SKM-1 (cell line): ENCODE results near the gene HEXA.

Source experiments
- DNase-seq: peaks from one replicate; lab custom pipeline; 2025; ENCODE audit not compliant: unreplicated experiment; lab: John Stamatoyannopoulos, UW

Gene HEXA

GRCh38 chr15:72377331-72377730 lies 1.5 kb upstream of the HEXA start:
- DNase-seq = no peak

GRCh38 chr15:72375501-72375845 lies 341 bp downstream of the HEXA start:
- no peak for DNase-seq

DNA sequence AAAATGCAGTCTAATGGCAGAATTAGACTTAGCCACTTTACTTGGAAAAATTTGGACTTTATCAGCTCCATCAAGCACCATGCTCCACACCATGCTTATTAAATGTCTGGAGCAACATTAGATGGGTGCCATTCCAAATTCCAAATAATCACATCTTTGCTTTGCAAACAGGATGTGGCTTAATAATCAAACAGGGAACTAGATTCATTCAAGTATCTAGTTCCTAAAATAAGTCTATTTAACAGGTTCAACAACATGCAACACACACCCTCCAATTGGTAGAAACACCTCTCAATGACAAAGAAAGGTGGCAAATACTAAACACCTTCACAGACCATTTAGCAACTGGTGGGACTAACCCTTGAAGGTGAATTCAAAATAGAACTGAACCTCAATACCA lies 3.5 kb downstream of the HEXA start:
- no peak for DNase-seq

GRCh38 chr15:72369964-72370363 lies 5.8 kb downstream of the HEXA start:
- DNase-seq = peak; percentile 13

DNA sequence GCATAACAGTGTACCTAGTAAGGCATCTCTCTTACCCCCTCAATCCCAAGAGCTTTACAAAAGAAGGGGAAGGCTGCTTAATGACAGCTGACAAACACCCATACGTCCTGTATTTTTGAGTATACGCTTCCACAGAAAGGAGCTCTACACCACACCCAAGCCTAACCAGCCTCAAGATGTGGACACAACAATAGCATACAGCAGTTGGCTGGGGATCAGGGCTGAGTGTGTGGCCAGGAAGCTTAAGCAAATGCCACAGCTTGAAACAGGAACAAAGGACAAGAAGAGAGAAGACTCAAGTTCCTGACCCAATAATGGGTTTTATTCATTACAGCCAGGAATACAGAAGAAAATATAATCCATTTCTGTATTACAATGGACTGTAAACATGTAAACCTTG lies 6.9 kb downstream of the HEXA start:
- DNase-seq = no peak

- peak; percentile 47 for DNase-seq
These were observed 7.5 kb downstream of the HEXA start for GRCh38 chr15:72368325-72368724.

DNA sequence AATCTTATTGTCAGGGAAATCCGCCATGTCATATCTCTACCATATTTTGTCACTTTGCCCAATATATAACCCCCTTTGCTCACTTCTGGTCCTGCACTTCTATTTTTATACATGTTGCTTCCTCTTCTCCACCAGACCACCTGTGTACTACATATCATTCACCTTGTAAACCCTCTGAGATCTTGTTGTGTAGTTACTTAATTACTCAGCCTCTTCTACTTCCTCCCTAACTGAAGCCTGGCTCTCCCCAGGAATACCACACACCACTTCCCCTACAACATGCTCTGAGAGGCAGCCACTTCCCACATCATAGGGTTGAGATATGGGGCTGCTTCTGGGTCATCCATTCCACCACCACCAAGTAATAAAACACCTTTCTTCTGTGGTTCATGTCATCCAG lies 10.0 kb downstream of the HEXA start:
- peak; percentile 87 for DNase-seq

GRCh38 chr15:72361176-72361575 lies 14.6 kb downstream of the HEXA start:
- no peak for DNase-seq

DNA sequence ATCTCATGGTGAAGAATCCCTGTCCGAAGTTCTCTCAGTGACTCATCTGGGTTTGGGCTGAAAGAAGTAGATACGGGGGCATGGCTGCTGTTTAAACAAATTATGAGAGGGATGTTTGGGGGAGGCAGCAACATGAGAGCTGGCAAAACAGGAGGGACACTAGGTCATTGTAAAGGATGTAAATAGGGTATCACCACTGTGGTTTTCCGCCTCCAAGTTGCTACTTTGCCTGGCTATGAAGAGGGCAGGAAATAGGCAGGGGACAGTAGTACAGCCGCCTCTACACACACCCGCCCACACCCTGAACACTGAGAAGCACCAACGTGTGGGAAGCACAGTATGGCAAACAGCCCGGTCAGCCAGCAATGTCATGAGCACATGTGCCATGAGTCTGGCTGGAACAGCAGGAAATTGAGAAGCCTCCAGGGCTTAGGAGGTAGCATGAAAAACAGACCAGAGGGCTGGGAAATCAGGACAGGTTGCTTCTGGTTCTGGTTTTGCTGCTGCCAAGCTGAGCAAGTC lies 17.1 kb downstream of the HEXA start:
- no peak for DNase-seq

GRCh38 chr15:72358121-72358520 lies 17.7 kb downstream of the HEXA start:
- no peak for DNase-seq

DNA sequence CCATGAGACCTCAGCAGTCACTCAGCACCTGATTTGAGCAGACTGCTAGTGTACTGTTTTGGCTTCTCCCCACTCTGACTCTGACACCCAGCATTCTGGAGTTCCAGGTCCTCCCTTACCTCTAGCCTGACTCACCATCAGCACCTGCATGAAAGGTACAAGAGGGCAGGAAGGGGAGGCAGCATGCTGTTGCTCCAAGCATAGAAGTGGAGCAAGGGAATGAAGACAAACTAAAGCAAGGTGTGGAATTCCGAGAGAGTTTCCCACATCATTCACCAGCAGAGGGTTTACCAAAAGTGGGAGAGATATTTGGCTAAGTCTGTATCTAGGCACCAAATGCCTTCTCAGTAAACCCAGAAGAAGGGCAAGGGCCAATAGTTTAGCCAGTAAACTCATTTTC lies 21.3 kb downstream of the HEXA start:
- DNase-seq = no peak

GRCh38 chr15:72353266-72353665 lies 22.5 kb downstream of the HEXA start:
- DNase-seq = no peak

DNA sequence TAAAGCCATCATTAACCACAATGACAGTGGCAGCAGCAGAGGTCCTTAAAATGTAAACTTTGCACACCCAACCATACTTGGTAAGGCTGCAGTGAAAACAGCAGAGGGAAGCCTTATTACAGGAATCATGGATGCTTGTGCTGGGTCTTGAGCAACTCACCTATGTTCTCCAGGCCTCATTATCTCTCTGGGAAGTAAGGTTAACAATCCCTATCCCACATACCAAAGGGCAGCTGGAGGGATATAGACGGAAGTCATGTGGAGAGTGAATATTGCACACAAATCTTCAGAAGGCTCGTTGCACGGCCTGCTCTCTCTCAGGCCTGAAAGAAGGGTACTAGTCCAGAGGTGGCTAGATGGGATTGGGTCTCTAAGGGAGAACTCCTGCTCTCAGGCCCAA lies 30.0 kb downstream of the HEXA start:
- DNase-seq = no peak

- no peak for DNase-seq
These were observed 30.5 kb downstream of the HEXA start for GRCh38 chr15:72345280-72345679.

DNA sequence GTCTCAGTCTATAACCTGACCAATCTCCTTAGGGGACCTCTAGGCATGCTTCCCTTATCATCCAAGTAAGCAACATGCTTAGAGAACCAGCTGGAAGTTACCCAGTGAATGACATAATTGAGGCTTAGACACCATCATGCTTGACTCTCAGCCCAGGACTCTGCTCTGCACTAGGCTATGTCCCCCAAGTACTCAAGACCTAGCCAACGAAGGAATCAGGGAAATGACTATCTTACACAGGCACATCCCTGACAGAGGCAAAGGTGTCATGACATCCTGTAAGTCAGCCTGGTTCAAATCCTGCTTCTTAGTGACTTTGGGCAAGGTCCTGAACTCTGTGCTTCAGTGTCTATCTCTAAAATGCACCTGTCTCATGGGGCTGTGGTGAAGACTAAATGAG lies 31.2 kb downstream of the HEXA start:
- no peak for DNase-seq

- DNase-seq = no peak
These were observed 33.4 kb downstream of the HEXA start for GRCh38 chr15:72342385-72342784.

DNA sequence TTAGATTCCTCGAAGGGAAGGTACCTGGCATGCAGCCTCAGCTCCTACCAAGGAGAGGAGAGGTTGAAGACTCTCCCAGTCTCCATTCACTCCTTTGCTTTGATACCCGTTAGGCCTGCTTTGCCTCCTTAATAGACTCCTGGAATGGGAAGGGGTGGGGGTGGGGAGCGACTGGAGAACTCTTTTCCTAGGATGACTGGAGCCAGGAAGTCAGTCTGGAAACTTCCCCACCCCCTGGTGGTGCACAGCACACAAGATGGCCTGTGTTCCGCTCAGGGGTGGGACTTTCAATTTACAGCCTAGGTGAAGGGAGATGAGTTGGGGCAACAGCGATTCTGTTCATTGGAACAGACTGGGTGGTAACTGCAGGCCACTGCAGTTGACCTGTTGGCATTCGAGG lies 34.5 kb downstream of the HEXA start:
- DNase-seq = no peak

DNA sequence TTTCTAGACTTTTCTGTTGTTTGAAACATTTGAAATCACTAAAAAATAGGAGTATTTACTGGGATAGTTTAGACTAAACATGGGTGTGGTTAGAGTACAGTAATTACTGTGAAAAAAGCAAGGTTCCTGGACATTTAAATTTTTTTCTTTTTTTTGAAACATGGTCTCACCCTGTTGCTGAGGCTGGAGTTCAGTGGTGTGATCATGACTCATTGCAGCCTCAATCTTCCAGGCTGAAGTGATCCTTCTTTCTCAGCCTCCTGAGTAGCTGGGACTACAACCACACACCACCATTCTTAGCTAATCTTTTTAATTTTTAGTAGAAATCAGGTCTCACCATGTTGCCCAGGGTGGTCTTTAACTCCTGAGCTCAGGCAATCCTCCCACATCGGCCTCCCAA lies 35.4 kb downstream of the HEXA start:
- DNase-seq = no peak

- DNase-seq = no peak
These were observed 36.0 kb downstream of the HEXA start for GRCh38 chr15:72339777-72340177.

DNA sequence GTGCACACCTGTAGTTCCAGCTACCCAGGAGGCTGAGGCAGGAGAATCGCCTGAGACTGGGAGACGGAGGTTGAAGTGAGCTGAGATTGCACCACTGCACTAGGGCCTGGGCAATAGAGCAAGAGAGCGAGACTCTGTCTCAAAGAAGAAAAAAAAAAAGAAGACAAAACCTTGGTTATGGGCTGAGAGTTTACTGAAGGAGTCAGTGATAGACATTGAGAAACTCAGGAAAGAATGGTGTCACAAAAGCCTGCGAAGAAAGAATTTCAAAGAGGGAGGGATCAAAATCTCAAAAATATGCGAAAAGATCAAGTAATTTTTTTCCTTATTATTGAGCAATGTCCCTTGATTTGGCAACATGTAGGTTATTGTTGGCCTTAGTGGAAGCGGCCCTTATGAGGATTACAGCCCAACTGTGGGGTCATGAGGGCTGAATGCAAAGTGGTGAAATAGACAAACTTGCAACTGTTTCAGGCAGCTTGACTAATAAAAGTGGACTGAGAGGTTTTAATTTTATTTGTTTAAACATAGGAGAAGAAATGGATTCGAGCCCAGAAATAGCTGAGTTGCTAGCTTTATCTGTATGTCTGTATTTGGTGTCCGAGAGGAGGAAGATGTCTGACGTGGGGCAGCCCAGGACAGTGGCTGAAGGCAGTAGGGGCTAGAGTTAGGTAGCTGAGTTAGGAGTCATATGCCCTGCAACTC lies 37.0 kb downstream of the HEXA start:
- no peak for DNase-seq

- no peak for DNase-seq
These were observed 37.7 kb downstream of the HEXA start for GRCh38 chr15:72338148-72338547.

DNA sequence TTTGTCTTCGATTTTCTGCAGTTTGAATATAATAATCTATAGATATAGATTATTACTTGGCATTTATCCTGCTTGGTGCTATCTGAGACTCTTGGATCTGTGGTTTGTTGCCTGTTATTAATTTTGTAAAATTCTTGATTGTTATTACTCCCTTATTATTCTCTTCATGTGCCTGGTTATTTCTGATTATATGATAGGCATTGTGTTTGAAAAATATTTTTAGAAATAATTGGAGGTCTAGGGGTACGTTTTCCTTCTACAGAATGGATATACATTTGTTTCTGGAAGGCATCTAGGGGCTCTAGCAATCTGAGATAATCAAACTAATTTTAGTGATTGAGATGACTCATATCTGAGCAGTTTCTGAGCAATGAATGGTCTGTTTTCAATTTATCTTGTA lies 41.0 kb downstream of the HEXA start:
- no peak for DNase-seq

GRCh38 chr15:72331021-72331420 lies 44.8 kb downstream of the HEXA start:
- DNase-seq = no peak
